ENCODE results near the gene CRTC1.

Gene CRTC1

GRCh38 chr19:18778826-18779495, 95.5 kb downstream of the CRTC1 start:
- TF ChIP-seq, protein P1, sequence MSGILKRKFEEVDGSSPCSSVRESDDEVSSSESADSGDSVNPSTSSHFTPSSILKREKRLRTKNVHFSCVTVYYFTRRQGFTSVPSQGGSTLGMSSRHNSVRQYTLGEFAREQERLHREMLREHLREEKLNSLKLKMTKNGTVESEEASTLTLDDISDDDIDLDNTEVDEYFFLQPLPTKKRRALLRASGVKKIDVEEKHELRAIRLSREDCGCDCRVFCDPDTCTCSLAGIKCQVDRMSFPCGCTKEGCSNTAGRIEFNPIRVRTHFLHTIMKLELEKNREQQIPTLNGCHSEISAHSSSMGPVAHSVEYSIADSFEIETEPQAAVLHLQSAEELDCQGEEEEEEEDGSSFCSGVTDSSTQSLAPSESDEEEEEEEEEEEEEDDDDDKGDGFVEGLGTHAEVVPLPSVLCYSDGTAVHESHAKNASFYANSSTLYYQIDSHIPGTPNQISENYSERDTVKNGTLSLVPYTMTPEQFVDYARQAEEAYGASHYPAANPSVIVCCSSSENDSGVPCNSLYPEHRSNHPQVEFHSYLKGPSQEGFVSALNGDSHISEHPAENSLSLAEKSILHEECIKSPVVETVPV (CRISPR knock-in tag; IDR thresholded peaks at IDR 0.05) = no peak
- TF ChIP-seq ZFP30 (CRISPR knock-in tag; IDR thresholded peaks at IDR 0.05) = no peak
- no peak for TF ChIP-seq ARNTL (CRISPR knock-in tag; IDR thresholded peaks at IDR 0.05; ENCODE audit: borderline replicate concordance, low read depth)
- no peak for TF ChIP-seq CREB5 (CRISPR knock-in tag; IDR thresholded peaks at IDR 0.05; ENCODE audit: low read depth)
- TF ChIP-seq PPARA (CRISPR knock-in tag; IDR thresholded peaks at IDR 0.05; ENCODE audit: borderline replicate concordance) = no peak
- no peak for TF ChIP-seq ZFP3 (CRISPR knock-in tag; IDR thresholded peaks at IDR 0.05)
- no peak for TF ChIP-seq GLIS3 (CRISPR knock-in tag; IDR thresholded peaks at IDR 0.05)
- no peak for TF ChIP-seq POU6F1 (CRISPR knock-in tag; IDR thresholded peaks at IDR 0.05; ENCODE audit: borderline replicate concordance, low read depth)
- TF ChIP-seq TCF4 (CRISPR knock-in tag; IDR thresholded peaks at IDR 0.05; ENCODE audit: borderline replicate concordance) = no peak
- TF ChIP-seq ZNF565 (CRISPR knock-in tag; conservative IDR thresholded peaks at IDR 0.05; ENCODE audit: low read depth) = no peak
- TF ChIP-seq RARB (CRISPR knock-in tag; IDR thresholded peaks at IDR 0.05) = no peak
- TF ChIP-seq ESRRG (CRISPR knock-in tag; IDR thresholded peaks at IDR 0.05) = no peak
- no peak for ATAC-seq

- TF ChIP-seq ZFP3 (CRISPR knock-in tag; IDR thresholded peaks at IDR 0.05) = no peak
- TF ChIP-seq SNAI2 (CRISPR knock-in tag; IDR thresholded peaks at IDR 0.05) = no peak
- TF ChIP-seq ZNF565 (CRISPR knock-in tag; conservative IDR thresholded peaks at IDR 0.05; ENCODE audit: low read depth) = no peak
- TF ChIP-seq OSR1 (CRISPR knock-in tag; IDR thresholded peaks at IDR 0.05) = no peak
- no peak for TF ChIP-seq POU6F1 (CRISPR knock-in tag; IDR thresholded peaks at IDR 0.05; ENCODE audit: borderline replicate concordance, low read depth)
- TF ChIP-seq TOX (CRISPR knock-in tag; IDR thresholded peaks at IDR 0.05; ENCODE audit: borderline replicate concordance) = no peak
- TF ChIP-seq, protein P1 (CRISPR knock-in tag; IDR thresholded peaks at IDR 0.05) = no peak
- no peak for TF ChIP-seq ZC3H10 (CRISPR knock-in tag; IDR thresholded peaks at IDR 0.05)
- no peak for TF ChIP-seq CSDC2 (CRISPR knock-in tag; IDR thresholded peaks at IDR 0.05)
- TF ChIP-seq RARB (CRISPR knock-in tag; IDR thresholded peaks at IDR 0.05) = no peak
- no peak for TF ChIP-seq ISL1 (CRISPR knock-in tag; IDR thresholded peaks at IDR 0.05)
- TF ChIP-seq ZNF70 (CRISPR knock-in tag; IDR thresholded peaks at IDR 0.05) = no peak
- no peak for TF ChIP-seq GLIS3 (CRISPR knock-in tag; IDR thresholded peaks at IDR 0.05)
- no peak for TF ChIP-seq TSHZ2 (CRISPR knock-in tag; IDR thresholded peaks at IDR 0.05)
- no peak for TF ChIP-seq CREB5 (CRISPR knock-in tag; IDR thresholded peaks at IDR 0.05; ENCODE audit: low read depth)
- no peak for TF ChIP-seq PPARA (CRISPR knock-in tag; IDR thresholded peaks at IDR 0.05; ENCODE audit: borderline replicate concordance)
- TF ChIP-seq PATZ1 (CRISPR knock-in tag; IDR thresholded peaks at IDR 0.05; ENCODE audit: borderline replicate concordance) = no peak
- no peak for TF ChIP-seq ZNF8 (CRISPR knock-in tag; IDR thresholded peaks at IDR 0.05)
- no peak for TF ChIP-seq BACH2 (CRISPR knock-in tag; IDR thresholded peaks at IDR 0.05; ENCODE audit: borderline replicate concordance)
- no peak for TF ChIP-seq ZFP30 (CRISPR knock-in tag; IDR thresholded peaks at IDR 0.05)
- no peak for ATAC-seq
Observed at GRCh38 chr19:18780081-18780480, 96.6 kb downstream of the CRTC1 start.

All from SK-N-SH treated with all-trans-retinoic acid at 6 μM for 48 hours (cell line).